ENCODE data around the gene SOX14. TPM values are rescaled to one million over a fixed set of nuclear protein-coding genes. Genes with fewer than 3 reads are reported as not detected.

Gene SOX14
- total and polyA plus RNA-seq, 2 experiments from 2014 or later, result 0.39 TPM; not detected in 1

DNA sequence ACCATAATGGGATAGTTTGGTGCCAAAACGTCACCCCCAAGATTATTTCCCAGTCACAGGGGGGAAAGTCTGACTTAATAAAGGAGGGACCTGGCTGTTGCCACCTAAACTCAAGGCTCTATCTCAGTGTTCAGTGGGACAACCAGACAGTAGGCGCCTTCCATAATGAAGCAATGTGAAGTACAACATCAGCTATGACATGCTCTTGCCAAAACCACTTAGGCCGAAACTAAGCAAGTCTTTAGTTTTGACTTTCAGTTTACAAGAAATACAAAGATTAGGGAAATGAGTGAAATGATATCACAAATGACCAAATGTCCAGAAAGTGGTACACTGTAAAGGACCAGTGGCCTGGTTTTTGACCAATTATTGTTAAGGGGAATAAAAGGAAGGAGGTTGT lies 32.9 kb downstream of the SOX14 start:
- Histone ChIP-seq H3F3A (replicated peaks; ENCODE audit: low read depth) (no peaks in the 10 kb centered on the region), H3K36me3 (ENCODE audit: insufficient read depth) (no peaks in the 10 kb centered on the region), H3K27me3 (ENCODE audit: insufficient read depth) (no peaks in the 10 kb centered on the region), H3K4me3 (no peak overlapping the region), H3K27ac (ENCODE audit: low read depth) (no peak overlapping the region), H3K4me2 (no peak overlapping the region), H3K4me1 (ENCODE audit: insufficient read depth) (peaks cover 27% of the 10 kb centered on the region), H3K79me2 (replicated peaks; ENCODE audit: insufficient read depth) (no peaks in the 10 kb centered on the region), H2AFZ (no peak overlapping the region), H4K20me1 (replicated peaks; ENCODE audit: insufficient read depth) (no peaks in the 10 kb centered on the region), H3K9me2 (ENCODE audit: insufficient read depth) (no peaks in the 10 kb centered on the region)
- peaks cover 4% of the 10 kb centered on the region for H3K27me3 Mint-ChIP-seq (ENCODE audit: insufficient read depth, low read depth, poor library complexity)
- H3K27ac Mint-ChIP-seq, result no peak overlapping the region
- DNase-seq (ENCODE audit: low spot score) (no peak), ATAC-seq (no peak)
- H3K9me3 Mint-ChIP-seq, result peaks cover 4% of the 10 kb centered on the region; the same call in 1 of the 3 replicates
- TF ChIP-seq POLR2AphosphoS5 (IDR thresholded peaks at IDR 0.05; ENCODE audit: low read depth), result no peak
- TF ChIP-seq STAT1 (IDR thresholded peaks at IDR 0.05; ENCODE audit: unreplicated experiment), result no peak
- TF ChIP-seq ZNF331 (CRISPR knock-in tag; IDR thresholded peaks at IDR 0.05; ENCODE audit: low read depth), result no peak
- TF ChIP-seq, protein P1, sequence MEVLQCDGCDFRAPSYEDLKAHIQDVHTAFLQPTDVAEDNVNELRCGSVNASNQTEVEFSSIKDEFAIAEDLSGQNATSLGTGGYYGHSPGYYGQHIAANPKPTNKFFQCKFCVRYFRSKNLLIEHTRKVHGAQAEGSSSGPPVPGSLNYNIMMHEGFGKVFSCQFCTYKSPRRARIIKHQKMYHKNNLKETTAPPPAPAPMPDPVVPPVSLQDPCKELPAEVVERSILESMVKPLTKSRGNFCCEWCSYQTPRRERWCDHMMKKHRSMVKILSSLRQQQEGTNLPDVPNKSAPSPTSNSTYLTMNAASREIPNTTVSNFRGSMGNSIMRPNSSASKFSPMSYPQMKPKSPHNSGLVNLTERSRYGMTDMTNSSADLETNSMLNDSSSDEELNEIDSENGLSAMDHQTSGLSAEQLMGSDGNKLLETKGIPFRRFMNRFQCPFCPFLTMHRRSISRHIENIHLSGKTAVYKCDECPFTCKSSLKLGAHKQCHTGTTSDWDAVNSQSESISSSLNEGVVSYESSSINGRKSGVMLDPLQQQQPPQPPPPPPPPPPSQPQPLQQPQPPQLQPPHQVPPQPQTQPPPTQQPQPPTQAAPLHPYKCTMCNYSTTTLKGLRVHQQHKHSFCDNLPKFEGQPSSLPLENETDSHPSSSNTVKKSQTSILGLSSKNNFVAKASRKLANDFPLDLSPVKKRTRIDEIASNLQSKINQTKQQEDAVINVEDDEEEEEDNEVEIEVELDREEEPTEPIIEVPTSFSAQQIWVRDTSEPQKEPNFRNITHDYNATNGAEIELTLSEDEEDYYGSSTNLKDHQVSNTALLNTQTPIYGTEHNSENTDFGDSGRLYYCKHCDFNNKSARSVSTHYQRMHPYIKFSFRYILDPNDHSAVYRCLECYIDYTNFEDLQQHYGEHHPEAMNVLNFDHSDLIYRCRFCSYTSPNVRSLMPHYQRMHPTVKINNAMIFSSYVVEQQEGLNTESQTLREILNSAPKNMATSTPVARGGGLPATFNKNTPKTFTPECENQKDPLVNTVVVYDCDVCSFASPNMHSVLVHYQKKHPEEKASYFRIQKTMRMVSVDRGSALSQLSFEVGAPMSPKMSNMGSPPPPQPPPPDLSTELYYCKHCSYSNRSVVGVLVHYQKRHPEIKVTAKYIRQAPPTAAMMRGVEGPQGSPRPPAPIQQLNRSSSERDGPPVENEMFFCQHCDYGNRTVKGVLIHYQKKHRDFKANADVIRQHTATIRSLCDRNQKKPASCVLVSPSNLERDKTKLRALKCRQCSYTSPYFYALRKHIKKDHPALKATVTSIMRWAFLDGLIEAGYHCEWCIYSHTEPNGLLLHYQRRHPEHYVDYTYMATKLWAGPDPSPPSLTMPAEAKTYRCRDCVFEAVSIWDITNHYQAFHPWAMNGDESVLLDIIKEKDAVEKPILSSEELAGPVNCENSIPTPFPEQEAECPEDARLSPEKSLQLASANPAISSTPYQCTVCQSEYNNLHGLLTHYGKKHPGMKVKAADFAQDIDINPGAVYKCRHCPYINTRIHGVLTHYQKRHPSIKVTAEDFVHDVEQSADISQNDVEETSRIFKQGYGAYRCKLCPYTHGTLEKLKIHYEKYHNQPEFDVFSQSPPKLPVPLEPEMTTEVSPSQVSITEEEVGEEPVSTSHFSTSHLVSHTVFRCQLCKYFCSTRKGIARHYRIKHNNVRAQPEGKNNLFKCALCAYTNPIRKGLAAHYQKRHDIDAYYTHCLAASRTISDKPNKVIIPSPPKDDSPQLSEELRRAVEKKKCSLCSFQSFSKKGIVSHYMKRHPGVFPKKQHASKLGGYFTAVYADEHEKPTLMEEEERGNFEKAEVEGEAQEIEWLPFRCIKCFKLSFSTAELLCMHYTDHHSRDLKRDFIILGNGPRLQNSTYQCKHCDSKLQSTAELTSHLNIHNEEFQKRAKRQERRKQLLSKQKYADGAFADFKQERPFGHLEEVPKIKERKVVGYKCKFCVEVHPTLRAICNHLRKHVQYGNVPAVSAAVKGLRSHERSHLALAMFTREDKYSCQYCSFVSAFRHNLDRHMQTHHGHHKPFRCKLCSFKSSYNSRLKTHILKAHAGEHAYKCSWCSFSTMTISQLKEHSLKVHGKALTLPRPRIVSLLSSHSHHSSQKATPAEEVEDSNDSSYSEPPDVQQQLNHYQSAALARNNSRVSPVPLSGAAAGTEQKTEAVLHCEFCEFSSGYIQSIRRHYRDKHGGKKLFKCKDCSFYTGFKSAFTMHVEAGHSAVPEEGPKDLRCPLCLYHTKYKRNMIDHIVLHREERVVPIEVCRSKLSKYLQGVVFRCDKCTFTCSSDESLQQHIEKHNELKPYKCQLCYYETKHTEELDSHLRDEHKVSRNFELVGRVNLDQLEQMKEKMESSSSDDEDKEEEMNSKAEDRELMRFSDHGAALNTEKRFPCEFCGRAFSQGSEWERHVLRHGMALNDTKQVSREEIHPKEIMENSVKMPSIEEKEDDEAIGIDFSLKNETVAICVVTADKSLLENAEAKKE (CRISPR knock-in tag; IDR thresholded peaks at IDR 0.05), result no peak
- no peak for TF ChIP-seq EZH2phosphoT487 (IDR thresholded peaks at IDR 0.05; ENCODE audit: unreplicated experiment)
- TF ChIP-seq ZNF114 (CRISPR knock-in tag; IDR thresholded peaks at IDR 0.05), result no peak
- TF ChIP-seq, protein P2, sequence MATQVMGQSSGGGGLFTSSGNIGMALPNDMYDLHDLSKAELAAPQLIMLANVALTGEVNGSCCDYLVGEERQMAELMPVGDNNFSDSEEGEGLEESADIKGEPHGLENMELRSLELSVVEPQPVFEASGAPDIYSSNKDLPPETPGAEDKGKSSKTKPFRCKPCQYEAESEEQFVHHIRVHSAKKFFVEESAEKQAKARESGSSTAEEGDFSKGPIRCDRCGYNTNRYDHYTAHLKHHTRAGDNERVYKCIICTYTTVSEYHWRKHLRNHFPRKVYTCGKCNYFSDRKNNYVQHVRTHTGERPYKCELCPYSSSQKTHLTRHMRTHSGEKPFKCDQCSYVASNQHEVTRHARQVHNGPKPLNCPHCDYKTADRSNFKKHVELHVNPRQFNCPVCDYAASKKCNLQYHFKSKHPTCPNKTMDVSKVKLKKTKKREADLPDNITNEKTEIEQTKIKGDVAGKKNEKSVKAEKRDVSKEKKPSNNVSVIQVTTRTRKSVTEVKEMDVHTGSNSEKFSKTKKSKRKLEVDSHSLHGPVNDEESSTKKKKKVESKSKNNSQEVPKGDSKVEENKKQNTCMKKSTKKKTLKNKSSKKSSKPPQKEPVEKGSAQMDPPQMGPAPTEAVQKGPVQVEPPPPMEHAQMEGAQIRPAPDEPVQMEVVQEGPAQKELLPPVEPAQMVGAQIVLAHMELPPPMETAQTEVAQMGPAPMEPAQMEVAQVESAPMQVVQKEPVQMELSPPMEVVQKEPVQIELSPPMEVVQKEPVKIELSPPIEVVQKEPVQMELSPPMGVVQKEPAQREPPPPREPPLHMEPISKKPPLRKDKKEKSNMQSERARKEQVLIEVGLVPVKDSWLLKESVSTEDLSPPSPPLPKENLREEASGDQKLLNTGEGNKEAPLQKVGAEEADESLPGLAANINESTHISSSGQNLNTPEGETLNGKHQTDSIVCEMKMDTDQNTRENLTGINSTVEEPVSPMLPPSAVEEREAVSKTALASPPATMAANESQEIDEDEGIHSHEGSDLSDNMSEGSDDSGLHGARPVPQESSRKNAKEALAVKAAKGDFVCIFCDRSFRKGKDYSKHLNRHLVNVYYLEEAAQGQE (IDR thresholded peaks at IDR 0.05; ENCODE audit: unreplicated experiment), result no peak
- no peak for TF ChIP-seq CREB1 (CRISPR knock-in tag; IDR thresholded peaks at IDR 0.05; ENCODE audit: low read depth)
- TF ChIP-seq, protein P3, sequence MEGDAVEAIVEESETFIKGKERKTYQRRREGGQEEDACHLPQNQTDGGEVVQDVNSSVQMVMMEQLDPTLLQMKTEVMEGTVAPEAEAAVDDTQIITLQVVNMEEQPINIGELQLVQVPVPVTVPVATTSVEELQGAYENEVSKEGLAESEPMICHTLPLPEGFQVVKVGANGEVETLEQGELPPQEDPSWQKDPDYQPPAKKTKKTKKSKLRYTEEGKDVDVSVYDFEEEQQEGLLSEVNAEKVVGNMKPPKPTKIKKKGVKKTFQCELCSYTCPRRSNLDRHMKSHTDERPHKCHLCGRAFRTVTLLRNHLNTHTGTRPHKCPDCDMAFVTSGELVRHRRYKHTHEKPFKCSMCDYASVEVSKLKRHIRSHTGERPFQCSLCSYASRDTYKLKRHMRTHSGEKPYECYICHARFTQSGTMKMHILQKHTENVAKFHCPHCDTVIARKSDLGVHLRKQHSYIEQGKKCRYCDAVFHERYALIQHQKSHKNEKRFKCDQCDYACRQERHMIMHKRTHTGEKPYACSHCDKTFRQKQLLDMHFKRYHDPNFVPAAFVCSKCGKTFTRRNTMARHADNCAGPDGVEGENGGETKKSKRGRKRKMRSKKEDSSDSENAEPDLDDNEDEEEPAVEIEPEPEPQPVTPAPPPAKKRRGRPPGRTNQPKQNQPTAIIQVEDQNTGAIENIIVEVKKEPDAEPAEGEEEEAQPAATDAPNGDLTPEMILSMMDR (conservative IDR thresholded peaks at IDR 0.05; ENCODE audit: low read depth in 2 of 2), result no peak
- TF ChIP-seq NANOG (IDR thresholded peaks at IDR 0.05; ENCODE audit: borderline replicate concordance), result no peak
- no peak for TF ChIP-seq EZH2 (IDR thresholded peaks at IDR 0.05; ENCODE audit: low read depth, unreplicated experiment)
- TF ChIP-seq, protein P4, sequence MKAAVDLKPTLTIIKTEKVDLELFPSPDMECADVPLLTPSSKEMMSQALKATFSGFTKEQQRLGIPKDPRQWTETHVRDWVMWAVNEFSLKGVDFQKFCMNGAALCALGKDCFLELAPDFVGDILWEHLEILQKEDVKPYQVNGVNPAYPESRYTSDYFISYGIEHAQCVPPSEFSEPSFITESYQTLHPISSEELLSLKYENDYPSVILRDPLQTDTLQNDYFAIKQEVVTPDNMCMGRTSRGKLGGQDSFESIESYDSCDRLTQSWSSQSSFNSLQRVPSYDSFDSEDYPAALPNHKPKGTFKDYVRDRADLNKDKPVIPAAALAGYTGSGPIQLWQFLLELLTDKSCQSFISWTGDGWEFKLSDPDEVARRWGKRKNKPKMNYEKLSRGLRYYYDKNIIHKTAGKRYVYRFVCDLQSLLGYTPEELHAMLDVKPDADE (IDR thresholded peaks at IDR 0.05), result no peak
- no peak for TF ChIP-seq JUNB (IDR thresholded peaks at IDR 0.05; ENCODE audit: unreplicated experiment)
- H3K4me1 Mint-ChIP-seq, result peaks cover 27% of the 10 kb centered on the region
- H3K36me3 Mint-ChIP-seq (ENCODE audit: low read depth), result peaks cover 3% of the 10 kb centered on the region; the same call in 1 of the 3 replicates
- H3K4me3 Mint-ChIP-seq, result no peak overlapping the region

All from GM23338 (cell line).